Right lobe of liver (tissue), 6 donors: ENCODE data around the gene STON2. TPM values are rescaled to one million over a fixed set of nuclear protein-coding genes. Genes with fewer than 3 reads are reported as not detected.

Experiments used
- ATAC-seq, 4 donors: fragments of 200-7000 bp; cut with Tn5 transposase; one replicate each; pipeline ENCODE4 v1.9.1; 2020; ENCODE audit warnings: mild to moderate bottlenecking in 4 of 4, moderate library complexity in 4 of 4
- DNase-seq, 3 donors: peaks; one replicate each; pipeline ENCODE4 v3.0.0-alpha.2; 2020
- H3K27ac ChIP-seq, 3 donors: fragments of 200-600 bp; one replicate each; pipeline ENCODE4 v1.8.0; 2022
- H3K27me3 ChIP-seq, 2 donors: fragments of 200-600 bp; one replicate each; pipeline ENCODE4 v1.8.0; 2022
- H3K36me3 ChIP-seq, 4 donors: fragments of 200-600 bp; sonication (generic) in 1 of 4; one replicate each; pipeline versions ENCODE4 v1.5.1 to v1.8.0; 2017 to 2022; ENCODE audit warnings: control low read depth in 1 of 4
- H3K4me1 ChIP-seq, 4 donors: fragments of 200-600 bp; sonication (generic) in 1 of 4; one replicate each; pipeline versions ENCODE4 v1.5.1 to v1.8.0; 2017 to 2022; ENCODE audit warnings: control low read depth in 1 of 4
- H3K4me3 ChIP-seq, 3 donors: fragments of 200-600 bp; one replicate each; pipeline ENCODE4 v1.8.0; 2022
- H3K9me3 ChIP-seq, 4 donors: fragments of 200-600 bp; sonication (generic) in 1 of 4; one replicate each; pipeline versions ENCODE4 v1.5.1 to v1.8.0; 2017 to 2022; ENCODE audit warnings: control low read depth in 1 of 4
- POLR2A ChIP-seq: fragments of 450-650 bp; IDR thresholded peaks from one replicate; pipeline ENCODE4 v1.6.1; 2017; ENCODE audit warnings: antibody characterized with exemption, mild to moderate bottlenecking
- WGBS: methylation state at CpG from one replicate; pipeline ENCODE4 v1.1.6; 2018; ENCODE audit warnings: low coverage, low lambda C conversion rate; ENCODE audit not compliant: insufficient coverage; ENCODE audit errors: missing lambda C conversion rate; 5-methylcytosine and 5-hydroxymethylcytosine counted together
- intact Hi-C, 2 donors: fragments of 100-400 bp; cut with DNase I; formaldehyde crosslinking; loops; one replicate each; pipeline versions ENCODE4 v1.11.2 to v1.14.1; 2022
- total RNA-seq, 6 experiments: library from RNA; depleted of rRNA in 2 of 6; stranded (reverse); fragments of >200 nt in 2 of 6; fragmentation: NEBNext Ultra II Directional in 3 of 6; extraction: Animal tissue kit (Norgen Biotek cat#: 25700) in 3 of 6; gene quantifications; one replicate each; pipeline versions ENCODE4 v1.1.0 to v1.2.4, GENCODE V29; 2016 to 2023
- TF ChIP-seq, protein P1 (sequence below), 4 donors: fragments of 200-600 bp in 3 of 4; fragments of 450-650 bp in 1 of 4; IDR thresholded peaks; one replicate each; pipeline versions ENCODE4 v1.5.1 to v1.8.0; 2016 to 2022; ENCODE audit warnings: antibody characterized with exemption in 4 of 4, mild to moderate bottlenecking in 2 of 4
- donor health status: DM: no; HTN: yes; CAD: no.
- donor health status: DM: no; HTN: no; CAD: no.
- donor health status: DM: no; HTN: no; CAD: no.
- donor health status: DM: no; HTN: yes; CAD: no.
- donor health status: DM: no; HTN: yes; CAD: no.

Gene STON2
- total RNA-seq, 6 experiments from 2014 or later: 4.9 to 23.7 (median 10.7) TPM

DNA sequence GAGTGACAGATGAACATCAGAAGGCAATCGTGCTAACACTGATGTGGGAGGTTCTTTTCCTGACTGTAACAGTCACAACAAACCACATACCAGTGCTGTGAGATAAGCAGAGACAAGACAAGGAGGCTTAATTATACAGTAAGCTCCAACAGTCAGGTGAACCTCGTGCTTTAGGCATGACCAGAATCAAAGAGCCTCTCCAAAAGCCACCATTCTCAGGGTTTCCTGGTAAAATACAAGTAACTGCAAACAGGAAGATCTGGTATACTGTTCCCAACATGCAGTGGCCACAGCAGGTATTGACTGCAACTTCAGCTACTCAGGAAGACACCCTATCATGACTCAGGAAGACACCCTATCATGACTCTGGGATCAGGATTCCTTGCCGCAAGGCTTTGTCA lies 132.1 kb downstream of the STON2 start:
- ATAC-seq: no peak
- Histone ChIP-seq H3K27me3 (no peaks in the 10 kb centered on the region), H3K27ac (no peak overlapping the region), H3K9me3 (no peaks in the 10 kb centered on the region), H3K4me3 (no peak overlapping the region), H3K4me1 (peaks cover 0 to 6% (median 1%) of the 10 kb centered on the region in 4 donors), H3K36me3 (no peaks in the 10 kb centered on the region)
- intact Hi-C loops: loop anchor here in 1 of 2 donors (5.0 kb wide), 1 partner anchor 189 kb away; no protein-coding TSS in a partner anchor
- TF ChIP-seq, protein P1, sequence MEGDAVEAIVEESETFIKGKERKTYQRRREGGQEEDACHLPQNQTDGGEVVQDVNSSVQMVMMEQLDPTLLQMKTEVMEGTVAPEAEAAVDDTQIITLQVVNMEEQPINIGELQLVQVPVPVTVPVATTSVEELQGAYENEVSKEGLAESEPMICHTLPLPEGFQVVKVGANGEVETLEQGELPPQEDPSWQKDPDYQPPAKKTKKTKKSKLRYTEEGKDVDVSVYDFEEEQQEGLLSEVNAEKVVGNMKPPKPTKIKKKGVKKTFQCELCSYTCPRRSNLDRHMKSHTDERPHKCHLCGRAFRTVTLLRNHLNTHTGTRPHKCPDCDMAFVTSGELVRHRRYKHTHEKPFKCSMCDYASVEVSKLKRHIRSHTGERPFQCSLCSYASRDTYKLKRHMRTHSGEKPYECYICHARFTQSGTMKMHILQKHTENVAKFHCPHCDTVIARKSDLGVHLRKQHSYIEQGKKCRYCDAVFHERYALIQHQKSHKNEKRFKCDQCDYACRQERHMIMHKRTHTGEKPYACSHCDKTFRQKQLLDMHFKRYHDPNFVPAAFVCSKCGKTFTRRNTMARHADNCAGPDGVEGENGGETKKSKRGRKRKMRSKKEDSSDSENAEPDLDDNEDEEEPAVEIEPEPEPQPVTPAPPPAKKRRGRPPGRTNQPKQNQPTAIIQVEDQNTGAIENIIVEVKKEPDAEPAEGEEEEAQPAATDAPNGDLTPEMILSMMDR (IDR thresholded peaks at IDR 0.05): no peak
- no peak for TF ChIP-seq POLR2A
- 49% methylated on average over 2 of the region's 3 CpGs for WGBS
- no peak for DNase-seq

DNA sequence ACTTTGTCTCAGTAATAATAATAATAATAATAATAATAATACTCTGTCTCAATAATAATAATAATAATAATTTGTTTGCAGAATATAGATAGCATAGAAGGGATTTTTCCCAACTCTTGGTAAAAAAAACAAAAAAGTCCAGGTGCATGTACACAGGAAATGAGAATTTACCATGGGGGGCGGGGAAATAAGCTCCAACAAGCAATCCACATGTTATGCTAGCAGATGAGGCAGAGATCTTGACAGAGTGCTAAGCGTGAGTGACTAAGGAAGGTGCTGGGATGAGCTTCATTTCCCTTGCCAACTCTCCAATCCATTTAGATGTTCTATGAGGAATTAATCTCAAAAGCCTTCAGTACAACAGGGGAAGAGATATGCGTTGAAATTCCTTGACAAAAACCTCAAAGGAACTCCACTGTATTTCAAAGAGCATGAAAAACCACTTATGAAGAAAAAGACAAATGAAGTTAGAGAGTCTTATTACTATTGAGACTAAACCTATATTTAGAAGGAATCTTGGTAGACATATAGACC lies 134.4 kb downstream of the STON2 start:
- H3K27me3 ChIP-seq: no peaks in the 10 kb centered on the region
- H3K4me3 ChIP-seq: no peak overlapping the region
- no peaks in the 10 kb centered on the region for H3K36me3 ChIP-seq
- TF ChIP-seq, protein P1 (IDR thresholded peaks at IDR 0.05): no peak
- no peak for TF ChIP-seq POLR2A
- WGBS: 75% methylated on average over 3 of the region's 3 CpGs
- no peak overlapping the region for H3K27ac ChIP-seq
- ATAC-seq: no peak
- DNase-seq: no peak
- H3K4me1 ChIP-seq: peaks cover 0 to 6% (median 0%) of the 10 kb centered on the region in 4 donors
- intact Hi-C loops: loop anchor here in 1 of 2 donors (5.0 kb wide), 1 partner anchor 192 kb away; no protein-coding TSS in a partner anchor
- no peaks in the 10 kb centered on the region for H3K9me3 ChIP-seq

DNA sequence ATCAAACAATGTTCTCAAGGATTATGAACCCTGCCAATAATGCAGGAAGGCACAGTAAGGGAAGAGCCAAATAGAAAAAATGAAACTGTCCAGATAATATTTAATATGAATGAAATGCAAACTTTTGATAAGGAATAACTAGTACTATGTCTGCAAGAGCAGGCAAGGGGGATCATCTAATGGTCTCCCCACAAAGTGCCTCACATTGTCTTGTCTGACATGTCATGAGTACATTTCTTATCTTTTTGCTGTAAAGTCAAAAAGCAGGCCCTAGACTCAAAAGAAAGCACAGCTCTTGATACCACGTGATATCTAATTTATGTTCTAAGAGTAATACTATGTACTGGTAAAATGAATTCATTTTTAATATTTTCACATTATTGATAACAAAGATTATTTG lies 135.5 kb downstream of the STON2 start:
- H3K9me3 ChIP-seq: no peaks in the 10 kb centered on the region
- H3K4me1 ChIP-seq: peaks cover 0 to 2% (median 0%) of the 10 kb centered on the region in 4 donors
- TF ChIP-seq, protein P1 (IDR thresholded peaks at IDR 0.05): no peak
- no peak for TF ChIP-seq POLR2A
- ATAC-seq (no peak), DNase-seq (no peak)
- H3K27me3 ChIP-seq: no peaks in the 10 kb centered on the region
- WGBS: 94% methylated on average over 1 of the region's 1 CpG
- intact Hi-C loops: loop anchor here in 1 of 2 donors (5.0 kb wide), 1 partner anchor 193 kb away; no protein-coding TSS in a partner anchor
- H3K36me3 ChIP-seq: no peaks in the 10 kb centered on the region
- no peak overlapping the region for H3K27ac ChIP-seq
- no peak overlapping the region for H3K4me3 ChIP-seq

DNA sequence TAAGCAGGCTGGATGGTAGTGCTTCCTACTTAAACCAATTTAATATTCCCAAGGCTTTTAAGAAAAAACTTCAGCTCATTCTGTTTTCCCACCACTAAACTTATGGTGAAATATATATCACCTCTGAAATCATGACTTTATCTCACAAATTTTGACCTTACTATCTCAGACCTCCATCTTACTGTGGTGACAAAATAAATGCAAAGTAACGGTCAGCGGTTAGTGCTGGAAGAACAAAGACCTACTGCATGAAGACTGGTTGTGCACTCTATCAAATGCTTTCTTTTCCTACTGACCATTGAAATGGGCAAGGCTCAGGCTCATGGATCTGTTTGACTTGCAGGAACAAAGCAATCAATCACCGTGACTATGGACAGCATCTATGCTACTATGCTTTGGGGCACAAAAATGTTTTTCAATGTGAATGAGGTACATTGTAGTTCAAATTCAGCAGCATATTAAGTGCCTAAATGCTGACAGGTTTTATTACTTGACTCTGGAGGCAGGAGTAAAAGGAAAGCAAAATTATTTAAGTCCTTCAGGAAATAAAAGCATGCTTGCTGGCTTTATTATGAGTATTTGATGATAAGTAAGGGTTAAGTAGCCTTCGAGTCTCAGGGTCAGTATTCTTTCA lies 136.2 kb downstream of the STON2 start:
- Histone ChIP-seq H3K4me1 (no peaks in the 10 kb centered on the region), H3K4me3 (no peak overlapping the region), H3K9me3 (no peaks in the 10 kb centered on the region), H3K27me3 (no peaks in the 10 kb centered on the region), H3K36me3 (no peaks in the 10 kb centered on the region), H3K27ac (no peak overlapping the region)
- WGBS: 86% methylated on average over 4 of the region's 4 CpGs
- TF ChIP-seq POLR2A: no peak
- TF ChIP-seq, protein P1 (IDR thresholded peaks at IDR 0.05): no peak
- intact Hi-C loops: no loop called here
- no peak for ATAC-seq
- no peak for DNase-seq
